GM19240 (cell line): ENCODE measurements around the gene ARF3.

Source experiments
- DNase-seq: peaks from one replicate; pipeline ENCODE4 v3.0.0; 2011; ENCODE audit warnings: low spot score; ENCODE audit not compliant: insufficient read length

ARF3 gene

DNA sequence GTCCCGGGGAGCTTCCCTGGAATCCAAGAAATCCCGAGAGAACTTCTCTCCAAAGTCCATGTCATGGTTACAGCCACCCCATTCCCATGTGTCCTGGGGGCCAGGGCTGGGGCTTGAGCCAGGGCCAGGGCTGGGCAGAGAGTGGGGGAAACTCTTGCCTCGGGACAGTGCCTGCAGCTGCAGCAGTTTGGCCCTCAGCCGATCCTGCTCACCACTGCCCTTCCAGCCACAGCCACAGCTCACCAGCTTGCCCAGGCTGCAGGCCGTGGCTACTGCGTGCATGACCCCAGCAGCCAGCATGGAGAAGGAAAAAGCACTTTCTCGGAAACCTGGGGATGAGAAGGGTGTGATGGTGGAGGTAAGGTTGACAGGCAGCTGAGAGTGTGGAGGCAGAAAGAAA, 10.7 kb upstream of the ARF3 start:
- no peak for DNase-seq

DNA sequence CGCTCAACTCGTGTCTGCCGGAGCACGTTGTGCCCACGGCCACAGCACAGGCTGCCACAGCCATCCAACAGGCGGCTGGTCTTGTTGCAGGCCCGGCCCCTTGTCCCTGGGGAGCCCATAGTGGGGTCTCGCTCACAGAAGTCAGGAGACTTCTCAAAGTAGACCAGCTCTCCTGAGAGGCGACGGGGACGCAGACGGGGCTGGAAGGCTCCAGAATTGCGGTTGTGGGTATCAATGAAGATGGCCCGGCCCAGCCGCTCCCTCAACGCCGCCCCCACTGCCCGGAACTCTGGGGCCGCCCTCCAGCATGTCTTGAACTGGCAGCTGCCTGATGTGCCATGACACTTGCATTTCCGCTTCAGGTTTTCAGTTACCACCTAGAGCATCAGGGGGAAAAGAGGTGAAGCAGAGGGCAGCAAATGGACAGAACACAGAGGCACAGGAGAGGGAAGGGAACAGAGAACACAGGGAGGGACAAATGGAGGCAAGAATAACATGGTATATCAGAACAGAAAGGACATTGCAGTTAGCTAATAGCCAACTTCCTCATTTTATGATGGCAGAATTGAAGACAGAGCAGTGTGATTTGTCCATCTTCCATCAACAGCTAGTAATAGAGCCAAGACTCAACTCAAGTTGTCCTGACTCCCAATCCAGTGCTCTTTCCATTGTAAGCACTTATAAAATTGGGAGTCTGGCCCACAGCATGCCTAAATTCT, 9.0 kb upstream of the ARF3 start:
- no peak for DNase-seq

DNA sequence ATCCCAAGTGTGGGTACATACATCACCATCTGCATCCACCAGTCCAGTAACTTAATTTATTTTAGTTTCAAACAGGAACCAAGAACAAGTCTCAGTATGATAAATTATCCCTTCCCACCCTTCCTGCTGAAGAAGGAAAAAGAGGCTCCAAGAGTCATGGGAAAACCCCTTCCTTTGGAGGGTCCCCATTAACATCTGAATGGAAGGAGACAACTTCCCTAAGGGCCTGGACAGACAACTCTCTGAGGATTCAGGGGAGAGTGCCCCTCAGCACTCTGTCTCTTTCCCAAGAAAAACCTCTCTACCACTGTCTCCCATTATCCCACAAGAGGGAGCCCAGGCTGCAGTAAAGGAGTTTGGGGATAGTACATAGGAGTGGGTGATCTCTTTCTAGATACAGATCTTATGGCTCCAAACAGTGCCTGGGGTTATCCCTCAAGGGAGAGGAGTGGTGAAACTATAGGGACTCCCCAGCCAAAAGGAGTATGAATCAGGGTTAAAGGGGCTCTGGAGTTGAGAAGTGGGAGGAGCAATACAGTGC, 8.1 kb upstream of the ARF3 start:
- DNase-seq: no peak

DNA sequence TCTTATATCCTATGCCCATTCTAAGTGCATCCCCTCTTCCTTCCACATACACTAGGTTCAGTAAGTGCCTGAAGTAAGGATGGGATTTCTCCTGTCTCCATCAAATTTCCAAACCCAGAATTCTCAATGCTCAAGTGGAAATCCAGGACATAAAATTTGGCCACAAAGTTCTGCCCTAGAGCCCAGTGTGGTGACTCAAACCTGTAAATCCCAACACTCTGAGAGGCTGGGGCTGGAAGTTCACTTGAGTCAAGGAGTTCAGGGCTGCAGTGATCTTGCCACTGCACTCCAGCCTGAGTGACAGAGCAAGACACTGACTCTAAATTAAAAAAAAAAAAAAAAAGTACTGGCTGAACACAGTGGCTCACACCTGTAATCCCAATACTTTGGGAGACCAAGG, 4.5 kb upstream of the ARF3 start:
- no peak for DNase-seq

DNA sequence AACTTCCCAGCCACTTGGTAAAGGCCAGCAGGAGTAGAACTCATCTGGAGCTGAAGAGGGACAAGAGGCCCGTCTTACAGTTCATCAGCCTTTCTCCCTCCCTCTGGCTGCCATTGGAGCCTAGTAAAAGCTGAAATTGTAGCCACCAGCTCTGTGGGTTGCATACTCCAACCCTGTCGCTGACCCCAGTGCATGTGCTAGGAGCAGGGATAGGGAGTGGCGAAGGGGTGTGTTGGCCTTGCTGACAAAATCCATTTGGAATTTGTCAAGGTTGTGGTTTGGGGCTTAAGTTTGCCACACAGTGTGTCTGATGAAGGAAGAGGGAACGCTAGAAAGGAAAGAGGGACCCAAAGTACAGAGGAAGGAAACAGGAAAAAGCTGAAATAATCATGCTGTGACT, 4.0 kb upstream of the ARF3 start:
- no peak for DNase-seq

DNA sequence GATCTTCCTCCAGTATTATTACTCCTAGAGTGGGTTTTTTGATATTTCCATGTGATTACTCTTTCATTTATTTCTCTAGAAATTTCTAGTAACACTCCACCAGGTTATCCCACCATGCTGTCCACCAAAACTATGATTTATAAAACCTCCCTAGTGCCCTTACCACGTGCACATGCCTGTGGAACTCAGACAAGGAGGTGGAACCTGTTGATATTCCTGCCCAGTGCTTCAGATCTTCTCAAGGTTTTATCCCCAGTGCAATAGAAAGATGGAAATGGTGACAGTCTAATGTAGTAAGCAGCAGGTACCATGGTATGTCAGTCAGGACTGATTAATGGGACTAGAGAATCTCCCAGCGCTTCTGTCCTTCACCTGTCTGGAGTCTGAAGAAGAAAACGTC, 3.5 kb upstream of the ARF3 start:
- DNase-seq: no peak

DNA sequence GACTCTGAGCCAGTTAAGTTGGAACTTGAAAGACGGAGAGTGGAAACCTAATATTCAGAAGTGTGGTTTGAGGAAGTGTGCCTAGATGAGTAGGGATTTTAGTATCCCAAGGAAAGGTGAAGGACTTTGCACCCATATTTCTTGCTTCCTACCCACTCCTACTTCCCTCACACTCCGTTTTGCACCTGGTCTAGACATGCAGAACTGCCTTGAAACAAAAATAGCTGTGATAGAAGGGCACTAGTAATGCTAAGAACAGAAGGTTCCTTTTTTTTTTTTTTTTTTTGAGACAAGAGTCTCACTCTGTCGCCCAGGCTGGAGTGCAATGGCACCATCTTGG, 732 bp upstream of the ARF3 start:
- DNase-seq: no peak

DNA sequence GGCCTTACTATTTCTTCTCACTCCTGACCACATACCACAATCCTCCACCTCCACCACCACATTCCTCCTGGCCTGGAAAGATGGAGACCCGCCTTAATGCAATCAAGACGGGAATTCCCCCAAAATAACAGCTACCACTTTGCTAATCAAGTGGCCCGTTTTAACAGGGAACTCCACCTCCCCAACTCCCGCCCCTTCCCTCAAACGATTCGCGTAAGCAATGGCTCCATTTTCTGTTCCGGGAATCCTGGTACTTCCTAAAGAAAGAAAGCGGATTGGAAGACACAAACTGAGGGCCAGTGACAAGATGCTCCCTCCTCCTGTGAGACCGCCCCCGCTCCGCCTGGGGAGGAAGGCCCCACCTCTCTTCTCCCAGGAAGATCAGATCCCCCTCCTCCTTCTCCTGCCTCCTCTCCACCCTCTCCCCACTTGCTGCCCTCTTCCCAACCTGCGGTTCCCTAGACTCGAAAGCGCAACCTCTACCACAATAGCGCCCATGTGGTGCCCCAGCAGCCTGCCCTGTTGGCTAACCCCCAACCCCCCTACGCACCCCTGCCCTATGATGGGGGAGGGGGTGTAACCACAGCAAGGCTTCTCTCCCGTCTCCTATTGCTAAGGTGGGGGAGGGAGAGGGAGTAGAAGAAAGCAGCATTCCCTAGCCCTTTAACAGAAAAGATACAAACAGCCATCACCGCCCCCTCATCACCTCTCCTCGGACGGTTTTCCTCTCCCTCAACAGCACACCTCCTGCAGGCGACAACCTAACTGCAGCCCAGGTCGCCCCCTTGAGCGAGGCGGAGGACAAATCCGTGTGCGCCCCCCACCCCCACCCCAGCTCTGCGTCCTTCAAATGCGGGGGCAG, 777 bp downstream of the ARF3 start:
- DNase-seq: no peak

DNA sequence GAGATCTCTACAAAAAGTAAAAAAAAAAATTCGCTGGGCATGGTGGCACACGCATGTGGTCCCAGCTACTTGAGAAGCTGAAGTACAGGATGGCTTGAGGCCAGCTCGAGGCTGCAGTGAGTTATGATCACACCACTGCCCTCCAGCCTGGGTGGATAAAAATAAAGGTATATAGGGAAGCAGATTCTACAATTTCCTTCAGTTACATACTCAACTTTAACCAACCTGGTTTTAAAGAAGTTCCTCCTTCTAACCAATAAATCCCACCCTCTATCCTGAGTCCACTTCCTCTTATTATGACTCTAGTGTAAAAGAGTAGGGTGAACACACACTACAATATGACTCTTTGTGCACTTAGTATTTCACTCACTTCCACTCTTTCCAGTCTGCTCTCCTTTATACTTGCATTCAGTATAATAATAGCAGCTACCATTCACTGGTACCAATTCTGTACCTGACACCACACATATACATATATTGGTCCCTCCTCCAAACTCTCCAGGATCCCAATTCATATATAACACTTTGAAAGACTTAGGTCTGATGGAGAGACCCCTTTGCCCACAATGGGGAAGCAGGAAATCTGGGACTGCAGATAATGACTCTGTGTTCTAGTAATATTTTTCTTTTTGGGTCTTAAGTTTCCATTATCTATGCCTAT, 2.3 kb downstream of the ARF3 start:
- DNase-seq: no peak

DNA sequence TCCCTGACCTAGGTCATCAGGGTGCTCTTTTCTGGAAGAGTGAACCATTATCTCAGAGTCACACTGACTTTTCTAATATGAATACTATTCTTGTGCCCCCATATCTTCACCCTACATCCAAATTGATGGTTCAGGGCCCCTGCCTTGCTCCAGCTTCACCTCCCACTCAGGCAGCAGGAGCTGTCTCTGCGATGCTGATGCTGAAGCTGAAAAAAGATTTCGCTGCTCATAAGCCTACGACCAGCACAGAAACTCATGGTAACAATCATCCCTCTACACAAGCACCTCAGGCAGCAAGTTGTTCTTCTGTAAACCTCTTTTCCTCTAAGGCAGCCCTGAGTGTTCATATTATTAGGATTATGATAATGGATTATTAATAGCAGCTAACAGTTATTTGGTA, 3.2 kb downstream of the ARF3 start:
- DNase-seq: no peak

DNA sequence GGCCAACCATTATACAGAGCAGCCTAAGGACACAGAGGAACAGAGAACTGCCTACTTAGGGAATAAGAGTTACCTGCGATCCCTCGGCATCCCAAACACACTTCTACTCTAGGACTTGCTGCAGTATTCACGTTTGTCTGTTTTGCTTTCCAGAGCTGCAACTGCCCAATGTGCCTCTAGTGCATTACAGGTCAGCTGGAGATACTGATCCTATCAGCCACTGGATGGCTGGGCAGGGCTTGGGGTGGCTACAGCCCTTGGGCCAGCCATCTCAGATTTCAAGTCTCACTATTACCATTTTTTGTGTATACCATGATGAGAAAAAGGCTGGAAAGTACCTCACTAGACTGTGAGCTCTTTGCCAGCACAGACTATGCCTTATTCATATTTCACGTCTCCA, 4.6 kb downstream of the ARF3 start:
- DNase-seq: no peak

DNA sequence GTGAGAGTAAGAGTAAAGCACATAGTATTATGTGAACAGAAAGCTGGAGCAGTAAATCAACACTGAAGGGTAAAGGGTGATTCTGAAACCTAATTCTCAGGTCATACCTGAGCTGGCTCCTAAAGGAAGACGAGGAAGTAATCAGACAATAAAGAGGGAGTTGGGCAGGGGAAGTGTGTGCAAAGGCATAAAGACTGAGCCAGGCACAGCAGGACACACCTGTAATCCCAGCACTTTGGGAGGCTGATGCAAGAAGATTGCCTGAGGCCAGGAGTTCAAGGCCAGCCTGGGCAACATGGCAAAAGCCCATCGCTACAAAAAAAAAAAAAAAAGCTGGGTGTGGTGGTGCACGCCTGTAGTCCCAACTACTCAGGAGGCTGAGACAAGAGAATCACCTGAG, 9.6 kb downstream of the ARF3 start:
- DNase-seq: no peak

DNA sequence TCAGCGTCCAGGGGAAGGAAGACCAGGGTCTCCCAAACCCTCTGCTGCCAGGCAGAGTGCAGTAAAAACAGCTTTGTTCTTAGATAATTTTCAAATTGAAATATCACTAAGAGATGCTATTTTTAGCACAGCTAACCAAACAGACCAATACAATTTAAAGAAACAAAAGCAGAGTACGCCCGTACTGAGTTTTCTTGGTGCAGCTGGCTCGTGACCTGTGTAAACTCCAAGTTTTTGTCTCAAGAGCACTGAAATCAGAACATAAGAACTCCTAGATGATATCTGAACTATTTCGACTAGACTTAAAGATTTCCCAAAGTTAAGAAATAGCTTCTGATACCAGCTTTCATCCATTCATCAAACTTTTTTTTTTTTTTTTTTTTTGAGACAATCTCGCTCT, 10.3 kb downstream of the ARF3 start:
- no peak for DNase-seq

DNA sequence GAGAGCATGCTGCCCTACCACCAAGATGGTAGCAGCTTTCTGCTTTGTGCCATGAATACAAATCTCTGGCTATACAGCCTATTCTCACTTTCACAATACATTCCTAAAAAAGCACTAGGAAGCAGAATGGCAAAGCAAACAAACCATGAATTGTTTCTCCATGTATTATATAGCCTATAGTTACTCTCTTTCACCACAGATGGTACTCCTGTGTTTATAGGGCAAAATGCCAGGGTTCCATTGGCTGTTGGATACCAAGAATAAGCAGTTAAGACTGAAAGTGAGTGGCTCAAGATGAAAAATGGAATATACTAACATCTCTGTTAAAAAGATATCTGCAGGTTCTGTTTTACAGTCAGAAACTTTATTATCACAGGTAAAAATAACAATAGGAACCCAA, 11.1 kb downstream of the ARF3 start:
- DNase-seq: no peak

DNA sequence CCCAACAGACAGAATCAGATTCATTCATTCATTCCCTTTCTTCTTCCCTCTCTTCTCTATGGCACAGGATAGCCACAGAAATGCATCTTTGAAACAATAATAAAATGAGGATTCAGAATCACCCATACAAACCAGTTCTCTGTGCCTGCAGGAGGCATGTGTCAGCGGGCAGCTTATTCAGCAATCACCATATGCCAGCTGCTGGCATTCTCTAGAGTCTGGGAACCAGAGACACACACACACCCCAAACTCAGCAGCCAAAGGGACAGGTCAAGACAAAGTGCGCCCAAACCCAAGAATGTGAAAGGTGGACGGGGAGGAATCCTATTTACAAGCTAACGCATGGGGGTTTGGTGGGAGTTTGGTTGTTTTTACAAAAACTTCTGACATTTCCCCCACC, 14.1 kb downstream of the ARF3 start:
- DNase-seq: no peak

DNA sequence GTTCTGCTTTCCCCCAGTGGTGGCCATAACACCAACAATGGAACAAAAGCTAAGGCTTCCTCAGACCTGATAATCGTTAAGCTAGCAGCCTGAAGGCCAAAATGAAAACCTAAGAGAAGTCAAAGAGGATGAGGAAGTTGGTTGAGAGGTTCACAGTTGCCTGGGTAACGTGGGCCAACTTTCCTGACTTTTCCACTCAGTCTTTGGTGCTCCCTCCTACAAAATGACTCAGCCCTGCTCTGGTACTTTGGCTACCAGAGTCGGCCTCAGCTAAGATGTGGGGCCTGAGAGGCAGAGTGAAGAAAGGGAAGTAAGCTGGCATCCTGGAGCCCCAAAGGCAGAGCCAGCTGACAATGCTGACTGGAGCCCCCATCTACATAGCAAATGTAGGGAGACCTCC, 17.1 kb downstream of the ARF3 start:
- DNase-seq: no peak

DNA sequence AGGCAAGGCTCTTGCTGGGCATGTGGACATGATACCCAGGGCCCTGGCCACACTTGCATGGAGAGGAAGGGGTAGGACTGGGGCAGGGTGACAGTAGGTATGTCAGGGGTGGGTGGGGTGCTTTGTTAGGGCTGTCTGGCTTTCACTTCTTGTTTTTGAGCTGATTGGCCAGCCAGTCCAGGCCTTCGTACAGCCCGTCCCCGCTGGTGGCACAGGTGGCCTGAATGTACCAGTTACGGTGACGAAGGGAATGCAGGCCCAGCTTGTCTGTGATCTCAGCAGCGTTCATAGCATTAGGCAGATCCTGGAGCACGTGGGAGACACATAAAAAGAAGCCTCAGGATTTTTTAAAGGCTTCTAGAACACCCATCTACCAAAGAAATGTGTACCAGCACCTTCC, 18.5 kb downstream of the ARF3 start:
- DNase-seq: no peak

DNA sequence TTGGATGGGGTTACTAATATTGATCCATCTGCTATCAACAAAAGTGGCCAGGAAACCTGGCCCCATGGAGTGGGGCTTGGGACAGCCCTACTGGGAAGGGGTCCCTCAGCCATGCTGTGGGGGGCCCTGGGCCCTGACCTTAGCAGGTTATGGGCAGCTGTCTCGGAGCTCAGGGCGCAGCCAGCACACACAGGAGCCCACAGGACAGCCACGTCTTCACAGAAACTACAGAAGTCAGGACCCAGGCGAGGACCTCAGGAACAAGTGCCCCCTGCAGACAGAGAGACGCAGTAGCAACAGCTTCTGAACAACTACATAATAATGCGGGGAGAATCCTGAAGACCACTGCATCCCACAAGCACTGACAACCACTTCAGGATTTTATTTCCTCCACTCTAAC, 20.1 kb downstream of the ARF3 start:
- no peak for DNase-seq

DNA sequence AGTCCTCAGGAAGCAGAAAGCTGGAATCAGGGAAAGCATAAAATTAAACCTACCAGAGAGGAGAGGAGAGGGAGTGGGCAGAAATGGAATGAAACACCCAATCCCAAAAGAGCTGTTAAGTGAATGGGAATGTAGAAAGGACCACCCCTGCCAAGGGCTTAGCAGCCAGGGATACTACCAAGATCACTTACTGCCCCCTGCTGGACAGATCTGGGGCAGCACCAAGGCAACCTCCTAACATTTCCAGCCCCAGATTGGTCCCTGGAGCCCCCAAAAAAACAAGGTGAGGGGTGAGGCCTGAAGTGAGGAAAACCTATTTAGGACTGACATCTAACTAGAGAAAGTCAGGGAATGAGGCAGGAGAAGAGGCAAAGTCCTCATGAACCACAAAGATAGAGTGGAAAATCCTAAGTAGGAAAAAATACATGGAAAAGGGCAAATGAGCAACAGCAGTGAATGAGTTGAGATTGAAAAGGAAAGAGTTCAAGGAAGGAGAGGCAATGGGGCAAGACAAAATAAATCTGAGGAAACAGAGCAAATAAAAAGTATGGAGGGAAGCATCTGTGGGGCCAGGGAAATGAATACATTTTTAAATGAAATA, 20.8 kb downstream of the ARF3 start:
- DNase-seq: peak; percentile 74

DNA sequence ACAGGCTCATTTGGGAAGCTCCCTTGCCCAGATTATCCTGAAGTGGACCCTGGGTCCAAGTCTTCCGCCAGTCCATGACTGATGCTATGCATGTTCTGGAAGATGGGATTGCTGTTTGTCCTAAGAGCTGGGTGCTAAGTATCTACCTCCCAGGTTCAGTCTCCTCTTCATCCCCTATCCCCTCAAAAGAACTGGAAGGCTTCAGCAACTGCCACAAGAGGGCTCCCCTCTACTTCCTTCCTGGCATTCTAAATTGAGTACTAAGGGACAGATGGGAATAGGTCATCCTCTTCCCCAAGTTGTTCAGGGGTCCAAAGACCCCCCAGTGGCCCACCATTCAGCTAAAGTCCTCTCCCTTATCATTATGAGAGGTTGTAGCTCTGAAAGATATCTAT, 23.0 kb downstream of the ARF3 start:
- no peak for DNase-seq

DNA sequence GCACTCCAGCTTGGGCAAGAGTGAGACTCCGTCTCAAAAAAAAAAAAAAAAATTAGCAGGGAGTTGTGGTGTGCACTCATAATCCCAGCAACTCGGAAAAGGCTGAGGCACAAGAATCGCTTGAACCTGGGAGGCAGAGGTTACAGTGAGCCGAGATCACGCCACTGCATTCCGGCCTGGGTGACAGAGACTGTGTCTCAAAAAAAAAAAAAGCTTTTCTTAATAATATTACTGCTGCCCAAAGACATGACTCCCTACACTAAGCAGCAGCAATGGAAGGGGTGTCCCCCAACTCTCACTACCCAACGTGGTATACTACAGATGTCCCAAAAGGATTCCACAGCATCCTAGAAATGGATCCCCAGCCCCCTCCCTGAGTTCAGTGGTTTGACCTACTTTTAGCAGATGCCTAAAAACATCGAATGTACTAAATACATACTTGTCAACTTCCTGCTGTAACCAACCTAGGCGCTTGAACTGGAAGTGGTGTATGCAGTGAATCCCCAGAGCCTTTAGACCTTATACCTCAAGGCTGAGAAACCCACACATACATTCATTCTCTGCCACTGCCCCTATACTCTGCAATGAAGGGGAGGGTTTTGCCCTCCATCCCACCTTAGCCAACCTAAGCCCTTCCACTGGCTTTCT, 23.5 kb downstream of the ARF3 start:
- DNase-seq: no peak

DNA sequence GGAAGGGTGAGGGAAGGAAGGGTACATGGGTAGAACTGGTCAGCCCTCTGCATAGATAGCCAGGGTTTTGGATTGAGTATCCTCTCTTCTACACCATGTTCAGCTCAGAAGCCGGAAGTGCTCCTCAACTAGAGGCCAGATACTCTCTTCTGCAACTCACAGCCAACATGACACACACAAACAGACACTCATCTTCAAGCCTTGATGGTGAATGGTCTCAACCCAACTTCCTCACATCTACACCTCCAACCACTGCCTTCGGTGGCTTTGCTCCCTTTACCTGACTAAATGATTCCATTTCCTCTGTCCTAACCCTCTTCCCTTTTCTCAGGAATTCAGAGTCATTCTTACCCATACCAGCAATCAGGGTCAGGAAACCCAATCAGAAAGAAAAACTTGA, 24.4 kb downstream of the ARF3 start:
- no peak for DNase-seq
